AG04450 (cell line): ENCODE results near the gene PTPRD. TPM values are rescaled to one million over a fixed set of nuclear protein-coding genes. Genes with fewer than 3 reads are reported as not detected.

Experiments used
- CTCF ChIA-PET: fragments of 300-600, 350-600 bp; formaldehyde crosslinking; extraction: SDS; loops from one replicate; lab custom pipeline; 2022; ENCODE audit warnings: antibody characterized with exemption, inconsistent platforms; lab: Charles Lee
- POLR2A ChIA-PET: fragments of 350-600 bp; formaldehyde crosslinking; extraction: SDS; loops from one replicate; lab custom pipeline; 2021; ENCODE audit warnings: antibody characterized with exemption, inconsistent platforms; lab: Yijun Ruan, JAX
- DNase-seq: peaks from one replicate; pipeline ENCODE4 v3.0.0-alpha.2; 2011; ENCODE audit warnings: low read depth, low spot score
- H3K27ac ChIP-seq: one replicate; pipeline ENCODE4 v1.5.1; 2012; ENCODE audit warnings: low read depth, low read length, control low read depth
- H3K27me3 ChIP-seq: one replicate; pipeline ENCODE4 v1.6.0; 2012; ENCODE audit warnings: low read length; ENCODE audit not compliant: control insufficient read depth, insufficient read depth
- H3K4me3 ChIP-seq: 2 replicates; pipeline ENCODE4 v1.5.1; 2011; ENCODE audit warnings: mild to moderate bottlenecking, low read depth, low read length, control low read depth
- H3K9me3 ChIP-seq: 2 replicates; pipeline ENCODE4 v1.5.1; 2012; ENCODE audit warnings: low read length; ENCODE audit not compliant: control insufficient read depth, insufficient read depth
- CTCF ChIP-seq: IDR thresholded peaks from 2 replicates; pipeline ENCODE4 v1.5.1; 2011; ENCODE audit warnings: low read depth, low read length, control low read depth, inconsistent platforms
- polyA plus RNA-seq: library from polyadenylated mRNA; depleted of rRNA; stranded (reverse); fragments of >200 nt; gene quantifications from 2 replicates; pipeline ENCODE4 v1.2.3, GENCODE V29; 2011

Gene PTPRD
- polyA plus RNA-seq, 1 experiment, result 0.19 TPM

GRCh38 chr9:10236161-10236560 lies 376.6 kb downstream of the PTPRD start:
- no peak for TF ChIP-seq CTCF
- DNase-seq, result no peak
- CTCF ChIA-PET, result no interaction called here
- no peak overlapping the region for H3K27ac ChIP-seq
- H3K4me3 ChIP-seq, result no peak overlapping the region
- H3K27me3 ChIP-seq, result no peaks in the 10 kb centered on the region
- POLR2A ChIA-PET, result no interaction called here
- no peaks in the 10 kb centered on the region for H3K9me3 ChIP-seq

- Histone ChIP-seq H3K27ac (no peak overlapping the region), H3K27me3 (no peaks in the 10 kb centered on the region), H3K9me3 (no peaks in the 10 kb centered on the region), H3K4me3 (no peak overlapping the region)
- ChIA-PET POLR2A (no interaction called here), CTCF (no interaction called here)
- TF ChIP-seq CTCF, result no peak
- no peak for DNase-seq
Measured at GRCh38 chr9:10235376-10235775, 377.4 kb downstream of the PTPRD start.

- peak; percentile 44 for TF ChIP-seq CTCF
- POLR2A ChIA-PET, result no interaction called here
- Histone ChIP-seq H3K4me3 (no peak overlapping the region), H3K27me3 (no peaks in the 10 kb centered on the region), H3K27ac (no peak overlapping the region), H3K9me3 (no peaks in the 10 kb centered on the region)
- CTCF ChIA-PET, result interaction anchor here (0.7 to 2.3 kb wide), 12 partner anchors 9 to 173 kb away, joined by 3 to 17 read pairs (median 4); no protein-coding TSS in a partner anchor
- no peak for DNase-seq
Measured at GRCh38 chr9:10232352-10232930, 380.4 kb downstream of the PTPRD start.

GRCh38 chr9:10230512-10230911 lies 382.3 kb downstream of the PTPRD start:
- CTCF ChIA-PET, result no interaction called here
- TF ChIP-seq CTCF, result no peak

GRCh38 chr9:10228082-10228481 lies 384.7 kb downstream of the PTPRD start:
- TF ChIP-seq CTCF, result no peak
- Histone ChIP-seq H3K27ac (no peak overlapping the region), H3K27me3 (no peaks in the 10 kb centered on the region), H3K9me3 (no peaks in the 10 kb centered on the region), H3K4me3 (no peak overlapping the region)
- POLR2A ChIA-PET, result no interaction called here
- CTCF ChIA-PET, result interaction anchor here (0.8 to 1.1 kb wide), 2 partner anchors 41 to 166 kb away, joined by 3 to 4 read pairs; no protein-coding TSS in a partner anchor
- DNase-seq, result no peak

More at GRCh38 chr9:10230512-10230911, 382.3 kb downstream of the PTPRD start:
- no peak for DNase-seq
- H3K9me3 ChIP-seq, result no peaks in the 10 kb centered on the region
- H3K27me3 ChIP-seq, result no peaks in the 10 kb centered on the region
- H3K27ac ChIP-seq, result no peak overlapping the region
- POLR2A ChIA-PET, result no interaction called here
- H3K4me3 ChIP-seq, result no peak overlapping the region
